ENCODE measurements around the gene SLC2A8. TPM values are rescaled to one million over a fixed set of nuclear protein-coding genes. Genes with fewer than 3 reads are reported as not detected.

SLC2A8 gene
- total RNA-seq, 1 experiment from 2014 or later, result 17.4 TPM

DNA sequence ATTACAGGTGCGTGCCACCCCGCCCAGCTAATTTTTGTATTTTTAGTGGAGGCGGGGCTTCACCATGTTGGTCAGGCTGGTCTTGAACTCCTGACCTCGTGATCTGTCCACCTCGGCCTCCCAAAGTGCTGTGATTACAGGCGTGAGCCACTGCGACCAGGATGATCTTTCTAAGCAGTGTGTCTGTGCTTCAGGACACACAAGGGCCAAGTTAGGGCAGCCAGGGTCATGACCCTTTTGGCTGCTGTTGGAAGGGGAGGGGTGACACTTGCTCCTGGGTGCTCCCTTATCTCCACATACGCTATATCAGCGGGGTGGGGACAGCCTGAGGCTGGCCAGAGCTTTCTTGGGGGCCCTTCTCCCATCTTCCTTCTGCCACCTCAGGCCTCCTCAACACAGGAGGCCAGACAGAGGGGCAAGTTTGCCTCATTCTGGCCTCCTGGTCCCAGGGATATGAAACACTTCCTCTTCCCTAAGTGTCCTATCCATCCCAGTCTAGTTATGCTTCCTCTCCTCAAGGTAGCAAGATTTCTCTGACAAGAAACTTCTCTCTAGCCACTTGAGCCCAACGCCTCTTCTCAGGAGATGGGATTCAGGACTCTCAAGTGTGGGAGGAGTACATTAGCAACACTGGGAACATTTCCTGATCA, 25.3 kb downstream of the SLC2A8 start:
- H3K27ac ChIP-seq, result no peak overlapping the region
- no peaks in the 10 kb centered on the region for H3K27me3 ChIP-seq (replicated peaks)
- H3K4me3 ChIP-seq, result no peak overlapping the region
- peaks cover 17% of the 10 kb centered on the region for H3K4me1 ChIP-seq (replicated peaks)
- DNase-seq (ENCODE audit: low read depth in 1 of 2, low spot score in 2 of 2), result no peak
- peaks cover 5% of the 10 kb centered on the region; the same call in 1 of the 2 replicates for H3K36me3 ChIP-seq
- no peaks in the 10 kb centered on the region for H3K9me3 ChIP-seq (replicated peaks)

DNA sequence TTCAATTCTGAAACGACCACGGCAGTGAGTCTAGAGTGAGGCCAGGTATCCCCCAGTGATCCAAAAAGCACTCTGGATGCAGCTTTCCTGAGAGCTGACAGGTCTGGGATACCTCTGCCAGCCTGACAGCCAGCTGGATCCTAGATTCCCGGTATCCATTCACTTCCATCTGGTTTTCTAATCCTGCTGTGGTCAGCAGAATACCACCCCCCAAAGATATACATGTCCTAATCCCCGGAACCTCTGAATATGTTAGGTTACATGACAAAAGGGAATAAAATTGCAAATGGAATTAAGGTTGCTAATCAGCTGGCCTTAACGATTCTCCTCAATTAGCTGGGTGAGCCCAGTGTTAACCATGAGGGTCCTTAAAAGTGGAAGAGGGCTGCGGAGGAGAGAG, 25.8 kb downstream of the SLC2A8 start:
- no peak for DNase-seq (ENCODE audit: low read depth in 1 of 2, low spot score in 2 of 2)
- Histone ChIP-seq H3K36me3 (peaks cover 5% of the 10 kb centered on the region; the same call in 1 of the 2 replicates), H3K27me3 (replicated peaks) (no peaks in the 10 kb centered on the region), H3K4me1 (replicated peaks) (peaks cover 17% of the 10 kb centered on the region), H3K4me3 (peak overlapping the region; percentile 75), H3K27ac (no peak overlapping the region), H3K9me3 (replicated peaks) (no peaks in the 10 kb centered on the region)

DNA sequence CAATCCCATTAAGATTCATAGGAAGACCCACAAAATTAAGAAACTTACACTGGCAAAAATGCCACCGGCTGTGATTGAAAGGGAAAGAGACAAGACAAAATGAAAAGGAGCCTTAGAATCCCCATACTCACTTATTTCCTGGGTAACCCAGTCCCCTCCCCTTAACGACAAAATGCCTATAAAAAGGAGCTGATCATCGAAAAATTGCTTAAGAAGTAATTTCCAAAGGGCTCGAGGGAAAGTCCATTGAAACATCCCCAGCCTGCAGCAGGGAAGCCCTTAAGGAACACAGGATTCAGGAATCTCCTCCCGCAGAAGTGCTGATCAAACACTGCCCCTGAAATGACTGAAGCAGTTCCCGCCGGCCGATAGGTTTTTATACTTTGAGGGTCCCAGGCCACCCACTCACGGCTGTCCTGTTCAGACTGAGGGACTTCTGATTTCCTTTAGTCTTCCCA, 26.5 kb downstream of the SLC2A8 start:
- Histone ChIP-seq H3K36me3 (peaks cover 9% of the 10 kb centered on the region; the same call in 1 of the 2 replicates), H3K27me3 (replicated peaks) (no peaks in the 10 kb centered on the region), H3K9me3 (replicated peaks) (no peaks in the 10 kb centered on the region), H3K4me1 (replicated peaks) (peaks cover 17% of the 10 kb centered on the region), H3K4me3 (peak overlapping the region; percentile 75), H3K27ac (peak overlapping the region; percentile 46)
- DNase-seq (ENCODE audit: low read depth in 1 of 2, low spot score in 2 of 2), result no peak

DNA sequence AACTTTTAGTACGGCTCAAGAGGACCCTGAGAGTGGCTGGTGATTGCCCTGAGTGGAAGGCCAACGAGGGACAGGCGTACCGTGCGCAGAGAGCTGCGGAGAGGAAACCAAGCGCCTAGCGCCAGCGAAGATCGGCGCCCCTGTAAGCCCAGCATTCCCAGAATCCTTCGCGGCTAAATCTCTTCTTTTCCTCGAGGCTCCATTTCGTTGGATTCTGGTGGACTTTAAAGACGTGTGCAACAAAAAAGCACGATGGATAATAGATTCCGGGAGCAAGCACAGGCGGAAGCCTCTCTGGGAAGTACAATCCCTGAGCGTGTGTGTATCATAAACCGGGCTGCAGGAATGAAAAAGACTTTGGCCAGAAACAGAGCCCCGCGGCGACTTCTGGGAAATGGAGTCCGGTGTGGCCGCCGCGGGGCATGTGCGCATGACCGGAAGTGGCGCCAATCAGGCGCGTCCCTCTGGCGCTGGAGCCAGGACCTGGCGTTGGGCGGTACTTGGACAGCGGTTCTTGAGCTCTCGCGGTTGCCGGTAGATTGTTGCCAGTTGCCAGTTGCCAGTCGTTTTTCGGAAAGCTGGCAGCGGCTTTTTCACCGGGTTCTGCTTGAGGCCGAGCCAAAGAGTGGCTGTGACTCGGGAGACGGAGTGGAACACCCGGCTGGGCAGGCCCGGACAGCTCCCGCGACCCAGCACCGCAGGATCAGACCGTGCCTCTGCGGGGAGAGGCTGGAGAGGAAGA, 27.1 kb downstream of the SLC2A8 start, which contains the start of gene ZNF79:
ZNF79 (plus strand) TSS at position 449 of the 742 bp plus-strand sequence. CDS start 406 bp downstream, outside the sequence.
- Histone ChIP-seq H3K27me3 (replicated peaks) (no peaks in the 10 kb centered on the region), H3K36me3 (peaks cover 15% of the 10 kb centered on the region; the same call in 1 of the 2 replicates), H3K4me3 (peak within 1 kb of the TSS; percentile 75), H3K4me1 (replicated peaks) (peaks cover 17% of the 10 kb centered on the region), H3K27ac (peak within 1 kb of the TSS; percentile 46), H3K9me3 (replicated peaks) (no peaks in the 10 kb centered on the region)
- DNase-seq (ENCODE audit: low read depth in 1 of 2, low spot score in 2 of 2), result peak; percentile 91 to 93

DNA sequence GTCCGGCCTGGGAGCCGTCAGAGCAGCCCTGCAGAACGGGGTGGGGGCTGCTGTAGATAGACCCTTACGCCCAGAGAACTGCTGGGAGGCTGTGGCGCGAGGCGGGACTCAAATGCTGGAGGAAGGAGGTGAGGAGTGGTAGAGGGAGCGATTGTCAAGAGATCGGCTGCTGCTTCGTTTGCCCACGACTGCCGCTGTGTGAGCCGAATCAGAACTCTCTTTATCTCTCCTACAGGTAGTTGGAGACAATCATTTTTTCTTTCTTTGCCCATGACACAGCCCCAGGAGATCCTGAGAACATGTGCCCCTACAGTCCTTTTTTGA, 27.7 kb downstream of the SLC2A8 start:
- Histone ChIP-seq H3K4me3 (peak overlapping the region; percentile 75), H3K36me3 (peaks cover 16% of the 10 kb centered on the region; the same call in 1 of the 2 replicates), H3K27me3 (replicated peaks) (no peaks in the 10 kb centered on the region), H3K27ac (peak overlapping the region; percentile 46), H3K4me1 (replicated peaks) (peaks cover 17% of the 10 kb centered on the region), H3K9me3 (replicated peaks) (no peaks in the 10 kb centered on the region)
- DNase-seq (ENCODE audit: low read depth in 1 of 2, low spot score in 2 of 2), result no peak

DNA sequence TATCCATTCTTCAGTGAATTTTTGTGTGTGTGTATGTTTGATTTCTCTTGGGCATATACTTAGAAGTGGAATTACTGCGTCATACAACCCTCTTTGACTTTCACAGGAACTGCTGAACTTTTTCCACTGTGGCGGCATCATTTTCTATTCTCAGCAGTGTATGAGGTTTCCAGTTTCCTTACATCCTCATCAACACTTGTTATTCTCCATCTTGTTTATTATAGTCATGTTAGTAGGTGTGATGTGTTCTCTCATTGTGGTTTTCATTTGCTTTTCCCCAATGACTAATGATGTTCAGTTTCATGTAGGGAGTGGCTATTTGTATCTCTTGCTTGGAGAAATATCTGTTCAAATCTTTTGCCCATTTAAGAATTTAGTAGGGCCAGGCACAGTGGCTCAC, 29.8 kb downstream of the SLC2A8 start:
- H3K36me3 ChIP-seq, result peaks cover 28% of the 10 kb centered on the region
- no peak overlapping the region for H3K27ac ChIP-seq
- H3K4me1 ChIP-seq (replicated peaks), result peaks cover 17% of the 10 kb centered on the region
- no peak overlapping the region for H3K4me3 ChIP-seq
- no peak for DNase-seq (ENCODE audit: low read depth in 1 of 2, low spot score in 2 of 2)
- H3K27me3 ChIP-seq (replicated peaks), result no peaks in the 10 kb centered on the region
- no peaks in the 10 kb centered on the region for H3K9me3 ChIP-seq (replicated peaks)

DNA sequence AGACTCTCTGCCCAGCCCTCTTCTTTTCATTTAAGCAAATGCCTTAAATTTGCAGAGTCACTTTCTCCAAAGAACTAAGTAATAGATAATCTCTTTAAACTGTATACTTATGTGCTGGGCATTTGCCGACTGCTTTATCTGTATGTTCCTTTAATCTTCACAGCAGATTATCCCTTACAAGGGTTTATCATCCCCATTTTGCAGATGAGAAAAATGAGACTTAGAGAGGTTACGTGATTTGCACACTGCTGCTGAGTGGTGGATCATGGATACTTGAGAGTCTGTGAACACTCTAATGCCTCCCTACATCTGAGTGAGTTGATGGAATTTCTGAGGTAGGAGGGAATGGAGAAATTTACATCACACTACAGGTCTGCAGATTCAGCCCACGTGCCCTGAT, 31.4 kb downstream of the SLC2A8 start:
- Histone ChIP-seq H3K27ac (no peak overlapping the region), H3K4me3 (no peak overlapping the region), H3K4me1 (replicated peaks) (peaks cover 11% of the 10 kb centered on the region), H3K27me3 (replicated peaks) (no peaks in the 10 kb centered on the region), H3K9me3 (replicated peaks) (no peaks in the 10 kb centered on the region), H3K36me3 (peaks cover 28% of the 10 kb centered on the region)
- no peak for DNase-seq (ENCODE audit: low read depth in 1 of 2, low spot score in 2 of 2)

DNA sequence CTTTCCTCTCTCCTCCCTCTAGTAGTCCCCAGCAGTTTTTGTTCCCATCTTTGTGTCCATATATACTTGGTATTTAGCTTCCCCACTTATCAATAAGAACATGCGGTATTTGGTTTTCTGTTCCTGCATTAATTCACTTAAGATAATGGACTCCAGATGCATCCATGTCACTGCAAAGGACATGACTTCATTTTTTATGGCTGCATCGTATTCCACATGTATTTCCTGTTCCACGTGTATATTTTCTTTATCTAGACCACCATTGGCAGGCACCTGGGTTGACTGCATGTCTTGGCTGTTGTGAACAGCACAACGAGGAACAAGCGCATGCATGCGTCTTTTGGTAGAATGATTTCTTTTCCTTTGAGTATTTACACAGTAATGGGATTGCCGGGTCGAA, 33.4 kb downstream of the SLC2A8 start:
- Histone ChIP-seq H3K9me3 (replicated peaks) (no peaks in the 10 kb centered on the region), H3K27me3 (replicated peaks) (no peaks in the 10 kb centered on the region), H3K27ac (no peak overlapping the region), H3K36me3 (peaks cover 48% of the 10 kb centered on the region), H3K4me3 (no peak overlapping the region), H3K4me1 (replicated peaks) (peaks cover 5% of the 10 kb centered on the region)
- DNase-seq (ENCODE audit: low read depth in 1 of 2, low spot score in 2 of 2), result no peak

DNA sequence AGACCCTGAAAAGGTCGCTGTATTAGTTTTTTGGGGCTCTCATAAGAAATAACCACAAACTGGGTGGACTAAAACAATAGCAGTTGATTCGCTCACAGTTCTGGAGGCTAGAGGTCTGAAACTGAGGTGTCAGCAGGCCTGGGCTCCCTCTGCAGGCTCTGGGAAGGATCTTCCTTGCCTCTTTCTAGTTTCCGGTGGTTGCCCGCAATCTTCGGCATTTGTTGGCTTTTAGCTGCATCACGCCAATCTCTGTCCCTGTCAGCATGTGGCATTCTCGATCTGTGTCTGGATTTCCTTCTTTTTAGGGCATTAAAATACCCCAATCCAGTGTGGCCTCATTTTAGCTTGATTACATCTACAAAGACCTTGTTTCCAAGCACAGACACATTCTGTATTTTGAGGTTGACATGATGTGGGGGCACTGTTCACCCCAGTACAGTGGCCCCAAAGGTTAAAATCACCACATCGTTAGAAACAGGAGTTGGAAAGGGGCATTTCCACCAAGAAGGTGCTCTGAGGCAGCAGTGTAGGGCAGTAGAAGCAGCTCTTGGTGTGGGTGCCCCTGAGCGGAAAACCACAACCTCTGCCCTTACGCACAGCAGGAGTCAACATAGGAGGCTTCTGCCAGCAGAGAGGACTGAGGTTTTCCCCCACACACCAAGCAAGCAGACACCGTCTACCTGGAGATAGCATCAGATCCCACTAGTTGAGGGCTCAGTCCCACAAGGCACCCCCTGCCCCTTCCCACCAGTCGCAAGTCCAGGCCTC, 40.7 kb downstream of the SLC2A8 start:
- H3K9me3 ChIP-seq (replicated peaks), result no peaks in the 10 kb centered on the region
- H3K27ac ChIP-seq, result no peak overlapping the region
- H3K4me3 ChIP-seq, result no peak overlapping the region
- DNase-seq (ENCODE audit: low read depth in 1 of 2, low spot score in 2 of 2), result no peak
- no peaks in the 10 kb centered on the region for H3K27me3 ChIP-seq (replicated peaks)
- no peaks in the 10 kb centered on the region for H3K4me1 ChIP-seq (replicated peaks)
- peaks cover 88% of the 10 kb centered on the region for H3K36me3 ChIP-seq

DNA sequence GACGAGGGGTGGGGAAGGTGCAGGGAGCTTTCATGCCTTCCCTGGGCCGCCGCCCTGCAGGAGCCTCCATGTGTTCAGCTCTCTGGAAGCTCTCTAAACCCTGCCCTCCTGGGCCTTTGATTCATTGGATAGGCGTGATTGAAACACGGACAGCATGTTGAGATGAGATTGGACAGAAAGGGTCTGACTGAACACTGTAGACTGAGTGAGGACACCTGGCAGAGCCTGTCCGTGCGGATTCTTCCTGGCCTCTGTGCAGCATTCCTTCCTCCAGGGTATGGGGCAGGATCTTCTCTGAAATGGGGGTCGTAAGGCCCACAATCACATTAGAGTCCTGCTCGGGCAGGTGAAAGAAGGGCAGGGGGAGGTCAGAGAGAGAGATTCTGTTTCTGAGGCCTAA, 41.4 kb downstream of the SLC2A8 start:
- Histone ChIP-seq H3K27ac (no peak overlapping the region), H3K9me3 (replicated peaks) (peaks cover under 1% of the 10 kb centered on the region; the same call in 1 of the 2 replicates), H3K36me3 (peaks cover 94% of the 10 kb centered on the region)

DNA sequence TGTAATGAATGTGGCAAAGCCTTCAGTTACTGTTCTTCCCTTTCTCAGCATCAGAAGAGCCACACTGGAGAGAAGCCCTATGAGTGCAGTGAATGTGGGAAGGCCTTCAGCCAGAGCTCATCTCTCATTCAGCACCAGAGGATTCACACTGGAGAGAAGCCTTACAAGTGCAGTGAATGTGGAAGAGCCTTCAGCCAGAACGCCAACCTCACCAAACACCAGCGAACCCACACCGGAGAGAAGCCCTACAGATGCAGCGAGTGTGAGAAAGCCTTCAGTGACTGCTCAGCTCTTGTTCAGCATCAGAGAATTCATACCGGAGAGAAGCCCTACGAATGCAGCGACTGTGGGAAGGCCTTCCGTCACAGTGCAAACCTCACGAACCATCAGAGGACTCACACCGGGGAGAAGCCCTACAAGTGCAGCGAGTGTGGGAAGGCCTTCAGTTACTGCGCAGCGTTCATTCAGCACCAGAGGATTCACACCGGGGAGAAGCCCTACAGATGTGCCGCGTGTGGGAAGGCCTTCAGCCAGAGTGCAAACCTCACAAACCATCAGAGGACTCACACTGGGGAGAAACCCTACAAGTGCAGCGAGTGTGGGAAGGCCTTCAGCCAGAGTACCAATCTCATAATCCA, 47.4 kb downstream of the SLC2A8 start:
- Histone ChIP-seq H3K9me3 (replicated peaks) (peaks cover 2% of the 10 kb centered on the region; the same call in 1 of the 2 replicates), H3K4me3 (no peak overlapping the region), H3K36me3 (peaks cover 95% of the 10 kb centered on the region), H3K27me3 (replicated peaks) (no peaks in the 10 kb centered on the region), H3K27ac (no peak overlapping the region), H3K4me1 (replicated peaks) (peaks cover 14% of the 10 kb centered on the region)
- DNase-seq (ENCODE audit: low read depth in 1 of 2, low spot score in 2 of 2), result no peak

More for the DNA sequence above, 41.4 kb downstream of the SLC2A8 start:
- no peaks in the 10 kb centered on the region for H3K27me3 ChIP-seq (replicated peaks)
- no peaks in the 10 kb centered on the region for H3K4me1 ChIP-seq (replicated peaks)
- no peak overlapping the region for H3K4me3 ChIP-seq
- DNase-seq (ENCODE audit: low read depth in 1 of 2, low spot score in 2 of 2), result no peak

DNA sequence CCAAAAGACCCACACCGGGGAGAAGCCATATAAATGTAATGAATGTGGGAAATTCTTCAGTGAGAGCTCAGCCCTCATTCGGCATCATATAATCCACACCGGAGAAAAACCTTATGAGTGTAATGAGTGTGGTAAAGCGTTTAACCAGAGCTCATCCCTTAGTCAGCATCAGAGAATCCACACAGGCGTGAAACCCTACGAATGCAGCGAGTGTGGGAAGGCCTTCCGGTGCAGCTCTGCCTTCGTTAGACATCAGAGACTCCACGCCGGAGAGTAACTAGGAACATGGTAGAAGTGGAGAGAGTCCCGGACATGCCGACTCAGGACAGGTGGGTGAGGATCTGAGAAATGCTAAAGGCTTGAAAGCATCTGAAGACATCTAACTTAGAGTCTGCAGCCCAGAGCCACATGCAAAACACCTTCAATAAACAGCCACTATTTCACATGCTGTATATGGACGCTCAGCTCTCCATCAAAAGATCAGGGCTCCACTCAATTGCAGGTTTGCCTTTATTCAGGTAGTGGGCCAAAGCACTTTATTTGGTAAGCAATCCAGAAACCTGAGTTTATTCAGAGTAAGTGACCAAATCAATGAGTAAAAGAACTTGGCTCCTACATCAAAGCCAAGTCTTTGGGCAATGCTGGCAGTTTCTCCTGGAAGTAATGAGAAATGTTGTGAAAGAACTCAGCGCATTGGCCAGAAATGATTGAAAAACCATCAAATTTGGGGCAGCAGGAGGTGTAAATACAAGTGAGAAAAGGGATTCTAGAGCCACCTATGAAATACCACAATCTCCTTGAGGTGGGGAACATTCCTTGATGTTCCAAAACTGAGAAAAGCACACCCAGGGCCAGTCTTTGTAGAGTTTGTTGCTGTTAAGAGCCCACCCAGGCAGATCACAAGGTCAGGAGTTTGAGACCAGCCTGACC, 48.2 kb downstream of the SLC2A8 start:
- no peaks in the 10 kb centered on the region for H3K27me3 ChIP-seq (replicated peaks)
- H3K36me3 ChIP-seq, result peaks cover 96% of the 10 kb centered on the region
- no peak overlapping the region for H3K27ac ChIP-seq
- no peak overlapping the region for H3K4me3 ChIP-seq
- H3K4me1 ChIP-seq (replicated peaks), result peaks cover 19% of the 10 kb centered on the region
- peaks cover 2% of the 10 kb centered on the region; the same call in 1 of the 2 replicates for H3K9me3 ChIP-seq (replicated peaks)
- no peak for DNase-seq (ENCODE audit: low read depth in 1 of 2, low spot score in 2 of 2)
